Adrenal gland (tissue), 5 donors: ENCODE data around the gene COPG2.

Source experiments
- CTCF ChIP-seq, 6 experiments: fragments of 450-650 bp in 4 of 6; fragments of 200-600 bp in 2 of 6; sonication (generic) in 1 of 6; IDR thresholded peaks; 1 replicate in 5 of 6; 2 replicates in 1 of 6; pipeline versions ENCODE4 v1.5.1 to v1.8.0; 2016 to 2021; ENCODE audit warnings: antibody characterized with exemption in 6 of 6, mild to moderate bottlenecking in 2 of 6, moderate library complexity in 1 of 6
- POLR2A ChIP-seq, 2 donors: fragments of 450-650 bp; IDR thresholded peaks; one replicate each; pipeline ENCODE4 v1.6.1; 2017; ENCODE audit warnings: antibody characterized with exemption in 2 of 2, mild to moderate bottlenecking in 2 of 2, moderate library complexity in 1 of 2
- donor health status: DM: no; HTN: no; CAD: no.

- TF ChIP-seq CTCF (IDR thresholded peaks at IDR 0.05) (no peak), POLR2A (IDR thresholded peaks at IDR 0.05) (peak in 1 of 2 donors; percentile 4)
Observed at GRCh38 chr7:130566168-130566897, 102.2 kb downstream of the COPG2 start.
